DOHH2 (cell line): ENCODE results near the gene PID1.
"Not testable (repeated sequence)": the region's sequence is repeated elsewhere in the genome, so short reads cannot be mapped to it uniquely, and the experiment has no call there.

ENCODE experiments used
- H3F3A ChIP-seq: fragments of 200-600 bp; sonication (generic), shearing (Covaris generic); 2 replicates; pipeline ENCODE4 v1.6.0; 2016; ENCODE audit warnings: antibody characterized with exemption, mild to moderate bottlenecking; ENCODE audit not compliant: control insufficient read depth, insufficient read depth
- H3K27ac ChIP-seq: fragments of 200-600 bp; sonication (generic); 2 replicates; pipeline ENCODE4 v1.5.1; 2014; ENCODE audit warnings: low read depth, mild to moderate bottlenecking, low read length, moderate library complexity
- H3K27me3 ChIP-seq: fragments of 200-600 bp; sonication (generic); 2 replicates; pipeline ENCODE4 v1.6.1; 2014; ENCODE audit warnings: mild to moderate bottlenecking, low read length, mixed read lengths; ENCODE audit not compliant: control insufficient read depth
- H3K36me3 ChIP-seq: fragments of 200-600 bp; sonication (generic); 2 replicates; pipeline ENCODE4 v1.6.1; 2014; ENCODE audit warnings: mild to moderate bottlenecking, low read length, moderate library complexity, mixed read lengths; ENCODE audit not compliant: control insufficient read depth
- H3K4me1 ChIP-seq: fragments of 200-600 bp; sonication (generic); 2 replicates; pipeline ENCODE4 v1.6.1; 2014; ENCODE audit warnings: mild to moderate bottlenecking, low read length, mixed read lengths; ENCODE audit not compliant: control insufficient read depth
- H3K4me2 ChIP-seq: fragments of 200-600 bp; sonication (generic); 2 replicates; pipeline ENCODE4 v1.6.0; 2014; ENCODE audit warnings: mild to moderate bottlenecking, low read length, moderate library complexity
- H3K4me3 ChIP-seq: fragments of 200-600 bp; sonication (generic); 2 replicates; pipeline ENCODE4 v1.5.1; 2014; ENCODE audit warnings: mild to moderate bottlenecking, low read length, mixed read lengths
- H3K79me2 ChIP-seq: fragments of 200-600 bp; sonication (generic); 2 replicates; pipeline ENCODE4 v1.6.1; 2014; ENCODE audit warnings: mild to moderate bottlenecking, low read length, mixed read lengths; ENCODE audit not compliant: control insufficient read depth
- H3K9me2 ChIP-seq: fragments of 200-600 bp; sonication (generic); replicated peaks from 2 replicates; pipeline ENCODE4 v1.6.1; 2014; ENCODE audit warnings: mild to moderate bottlenecking, low read length, mixed read lengths; ENCODE audit not compliant: control insufficient read depth
- H3K9me3 ChIP-seq: fragments of 200-600 bp; sonication (generic); 2 replicates; pipeline ENCODE4 v1.6.1; 2014; ENCODE audit warnings: antibody characterized with exemption, low read length, mixed read lengths; ENCODE audit not compliant: control insufficient read depth, insufficient read depth
- H4K20me1 ChIP-seq: fragments of 200-600 bp; sonication (generic); 2 replicates; pipeline ENCODE4 v1.6.0; 2014; ENCODE audit warnings: low read depth, mild to moderate bottlenecking, antibody characterized with exemption, low read length, moderate library complexity; ENCODE audit not compliant: control insufficient read depth, insufficient read depth
- EZH2phosphoT487 ChIP-seq: fragments of 200-600 bp; sonication (generic); IDR thresholded peaks from 2 replicates; pipeline ENCODE4 v1.6.1; 2017; ENCODE audit warnings: borderline replicate concordance, mild to moderate bottlenecking, antibody characterized with exemption, low read length, moderate library complexity, mixed read lengths
- TF ChIP-seq, protein P1 (sequence below): fragments of 200-600 bp; sonication (generic); IDR thresholded peaks from one replicate; pipeline ENCODE4 v1.5.1; 2014; ENCODE audit warnings: antibody characterized with exemption, mild to moderate bottlenecking, low read depth, low read length; ENCODE audit not compliant: poor library complexity, severe bottlenecking

The PID1 gene

DNA sequence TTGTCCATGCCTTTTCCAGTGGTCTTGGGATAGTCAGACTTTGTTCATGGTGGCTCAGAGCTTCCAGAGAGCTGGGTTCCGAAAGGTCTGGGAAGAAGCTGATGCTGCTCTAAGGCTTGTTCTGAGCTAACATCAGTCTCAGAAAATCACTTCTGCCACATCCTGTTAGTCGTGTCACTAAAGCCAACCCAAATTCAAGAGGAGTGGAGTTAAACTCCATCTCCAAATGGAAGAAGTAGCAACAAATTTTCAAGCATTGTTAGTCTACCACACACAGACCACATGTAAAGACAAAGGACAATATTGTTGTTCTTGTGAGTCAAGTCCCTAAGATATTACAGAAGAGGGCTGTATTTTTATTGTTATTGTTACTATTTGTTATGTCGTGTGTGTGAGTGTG, 77.8 kb downstream of the PID1 start:
- Histone ChIP-seq H3K9me2 (no peaks in the 10 kb centered on the region), H3K4me3 (no peak overlapping the region), H3K4me1 (no peaks in the 10 kb centered on the region), H4K20me1 (no peaks in the 10 kb centered on the region), H3K27ac (no peak overlapping the region), H3F3A (no peaks in the 10 kb centered on the region), H3K36me3 (no peaks in the 10 kb centered on the region), H3K4me2 (no peak overlapping the region), H3K79me2 (no peaks in the 10 kb centered on the region), H3K27me3 (no peaks in the 10 kb centered on the region), H3K9me3 (no peaks in the 10 kb centered on the region)
- no peak for TF ChIP-seq EZH2phosphoT487
- TF ChIP-seq, protein P1, sequence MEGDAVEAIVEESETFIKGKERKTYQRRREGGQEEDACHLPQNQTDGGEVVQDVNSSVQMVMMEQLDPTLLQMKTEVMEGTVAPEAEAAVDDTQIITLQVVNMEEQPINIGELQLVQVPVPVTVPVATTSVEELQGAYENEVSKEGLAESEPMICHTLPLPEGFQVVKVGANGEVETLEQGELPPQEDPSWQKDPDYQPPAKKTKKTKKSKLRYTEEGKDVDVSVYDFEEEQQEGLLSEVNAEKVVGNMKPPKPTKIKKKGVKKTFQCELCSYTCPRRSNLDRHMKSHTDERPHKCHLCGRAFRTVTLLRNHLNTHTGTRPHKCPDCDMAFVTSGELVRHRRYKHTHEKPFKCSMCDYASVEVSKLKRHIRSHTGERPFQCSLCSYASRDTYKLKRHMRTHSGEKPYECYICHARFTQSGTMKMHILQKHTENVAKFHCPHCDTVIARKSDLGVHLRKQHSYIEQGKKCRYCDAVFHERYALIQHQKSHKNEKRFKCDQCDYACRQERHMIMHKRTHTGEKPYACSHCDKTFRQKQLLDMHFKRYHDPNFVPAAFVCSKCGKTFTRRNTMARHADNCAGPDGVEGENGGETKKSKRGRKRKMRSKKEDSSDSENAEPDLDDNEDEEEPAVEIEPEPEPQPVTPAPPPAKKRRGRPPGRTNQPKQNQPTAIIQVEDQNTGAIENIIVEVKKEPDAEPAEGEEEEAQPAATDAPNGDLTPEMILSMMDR = no peak

- H3K27me3 ChIP-seq = no peaks in the 10 kb centered on the region
- H3K27ac ChIP-seq = no peak overlapping the region
- H3K36me3 ChIP-seq = no peaks in the 10 kb centered on the region
- H3K79me2 ChIP-seq = no peaks in the 10 kb centered on the region
- H3K9me2 ChIP-seq = no peaks in the 10 kb centered on the region
- H4K20me1 ChIP-seq = no peaks in the 10 kb centered on the region
- no peak overlapping the region for H3K4me3 ChIP-seq
- TF ChIP-seq, protein P1 = no peak
- TF ChIP-seq EZH2phosphoT487 = no peak
- H3K9me3 ChIP-seq = no peaks in the 10 kb centered on the region; the same call in 1 of the 2 replicates
- no peaks in the 10 kb centered on the region for H3F3A ChIP-seq
- H3K4me1 ChIP-seq = no peaks in the 10 kb centered on the region
- H3K4me2 ChIP-seq = no peak overlapping the region
Observed at GRCh38 chr2:229191413-229191812, 79.7 kb downstream of the PID1 start.

DNA sequence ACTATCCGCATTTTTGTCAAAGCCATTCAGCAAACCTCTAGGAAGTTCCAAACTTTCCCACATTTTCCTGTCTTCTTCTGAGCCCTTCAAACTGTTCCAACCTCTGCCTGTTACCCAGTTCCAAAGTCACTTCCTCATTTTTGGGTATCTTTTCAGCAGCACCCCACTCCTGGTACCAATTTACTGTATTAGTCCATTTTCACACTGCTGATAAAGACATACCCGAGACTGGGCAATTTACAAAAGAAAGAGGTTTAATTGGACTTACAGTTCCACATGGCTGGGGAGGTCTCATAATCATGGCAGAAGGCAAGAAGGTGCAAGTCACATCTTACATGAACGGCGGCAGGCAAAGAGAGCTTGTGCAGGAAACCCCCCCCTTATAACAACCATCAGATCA, 84.0 kb downstream of the PID1 start:
- H3F3A ChIP-seq, H3K4me1 ChIP-seq, H3K9me2 ChIP-seq, H3K79me2 ChIP-seq, H4K20me1 ChIP-seq, H3K27me3 ChIP-seq, H3K36me3 ChIP-seq, H3K27ac ChIP-seq, H3K9me3 ChIP-seq, H3K4me3 ChIP-seq, H3K4me2 ChIP-seq: not testable (repeated sequence)

DNA sequence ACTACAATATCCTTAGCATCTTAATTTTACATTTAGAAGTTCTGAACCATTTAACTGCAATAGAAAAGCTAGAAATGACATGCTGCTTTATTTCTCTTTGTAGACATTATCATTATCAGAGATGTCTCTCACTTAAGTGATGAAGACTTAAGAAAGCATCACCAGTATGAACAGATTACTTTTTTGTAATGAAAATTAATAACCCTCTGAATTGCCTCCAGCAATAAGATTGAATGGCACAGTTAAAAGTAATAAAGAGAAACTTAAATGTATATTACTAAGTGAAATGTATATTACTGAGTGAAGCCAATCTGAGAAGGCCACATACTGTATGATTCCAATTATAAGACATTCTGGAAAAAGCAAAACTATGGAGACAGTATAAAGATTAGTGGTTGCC, 89.4 kb downstream of the PID1 start:
- no peak overlapping the region for H3K27ac ChIP-seq
- no peaks in the 10 kb centered on the region for H3K4me1 ChIP-seq
- no peaks in the 10 kb centered on the region for H3F3A ChIP-seq
- no peak overlapping the region for H3K4me3 ChIP-seq
- no peaks in the 10 kb centered on the region for H4K20me1 ChIP-seq
- H3K36me3 ChIP-seq = no peaks in the 10 kb centered on the region
- H3K4me2 ChIP-seq = no peak overlapping the region
- no peaks in the 10 kb centered on the region for H3K9me2 ChIP-seq
- H3K79me2 ChIP-seq = no peaks in the 10 kb centered on the region
- peaks cover 3% of the 10 kb centered on the region for H3K9me3 ChIP-seq
- H3K27me3 ChIP-seq = no peaks in the 10 kb centered on the region
- TF ChIP-seq, protein P1 = no peak
- no peak for TF ChIP-seq EZH2phosphoT487
